Measurements from ENCODE around the gene SAP30L. TPM values are rescaled to one million over a fixed set of nuclear protein-coding genes. Genes with fewer than 3 reads are reported as not detected.

SAP30L gene
- total RNA-seq, 1 donor from 2014 or later: 43.2 TPM

DNA sequence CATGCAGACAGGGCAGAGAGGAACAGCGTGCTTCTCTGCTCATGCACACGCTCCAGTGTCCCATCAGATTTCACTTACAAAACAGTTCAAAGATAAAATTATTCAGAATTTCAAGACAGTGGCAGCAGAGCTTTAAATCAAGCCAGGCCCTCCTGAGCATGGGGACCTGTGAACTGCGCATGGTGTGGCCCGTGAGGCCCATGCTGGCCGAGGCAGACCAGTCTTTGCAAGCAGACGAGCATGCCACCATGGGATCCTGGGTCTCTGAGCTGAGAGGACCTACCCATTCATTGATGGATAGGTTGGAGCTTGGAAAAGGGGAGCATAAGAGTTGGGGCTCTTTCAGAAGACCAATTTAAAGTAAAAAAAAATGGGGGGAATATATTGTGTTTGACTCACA, 35.0 kb upstream of the SAP30L start:
- no peak overlapping the region for H3K4me3 ChIP-seq
- TF ChIP-seq, protein P1, sequence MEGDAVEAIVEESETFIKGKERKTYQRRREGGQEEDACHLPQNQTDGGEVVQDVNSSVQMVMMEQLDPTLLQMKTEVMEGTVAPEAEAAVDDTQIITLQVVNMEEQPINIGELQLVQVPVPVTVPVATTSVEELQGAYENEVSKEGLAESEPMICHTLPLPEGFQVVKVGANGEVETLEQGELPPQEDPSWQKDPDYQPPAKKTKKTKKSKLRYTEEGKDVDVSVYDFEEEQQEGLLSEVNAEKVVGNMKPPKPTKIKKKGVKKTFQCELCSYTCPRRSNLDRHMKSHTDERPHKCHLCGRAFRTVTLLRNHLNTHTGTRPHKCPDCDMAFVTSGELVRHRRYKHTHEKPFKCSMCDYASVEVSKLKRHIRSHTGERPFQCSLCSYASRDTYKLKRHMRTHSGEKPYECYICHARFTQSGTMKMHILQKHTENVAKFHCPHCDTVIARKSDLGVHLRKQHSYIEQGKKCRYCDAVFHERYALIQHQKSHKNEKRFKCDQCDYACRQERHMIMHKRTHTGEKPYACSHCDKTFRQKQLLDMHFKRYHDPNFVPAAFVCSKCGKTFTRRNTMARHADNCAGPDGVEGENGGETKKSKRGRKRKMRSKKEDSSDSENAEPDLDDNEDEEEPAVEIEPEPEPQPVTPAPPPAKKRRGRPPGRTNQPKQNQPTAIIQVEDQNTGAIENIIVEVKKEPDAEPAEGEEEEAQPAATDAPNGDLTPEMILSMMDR (IDR thresholded peaks at IDR 0.05): no peak
- intact Hi-C loops (cut with DNase I): no loop called here
- peaks cover 49% of the 10 kb centered on the region for H3K36me3 ChIP-seq
- DNase-seq (no peak), ATAC-seq (no peak)
- H3K27me3 ChIP-seq: no peaks in the 10 kb centered on the region
- no peak overlapping the region for H3K27ac ChIP-seq
- no peaks in the 10 kb centered on the region for H3K9me3 ChIP-seq
- no peaks in the 10 kb centered on the region for H3K4me1 ChIP-seq

- no peaks in the 10 kb centered on the region for H3K9me3 ChIP-seq
- intact Hi-C loops (cut with DNase I): no loop called here
- no peak overlapping the region for H3K27ac ChIP-seq
- TF ChIP-seq, protein P1 (IDR thresholded peaks at IDR 0.05): no peak
- no peak overlapping the region for H3K4me3 ChIP-seq
- no peaks in the 10 kb centered on the region for H3K4me1 ChIP-seq
- DNase-seq (no peak), ATAC-seq (no peak)
- no peaks in the 10 kb centered on the region for H3K27me3 ChIP-seq
- H3K36me3 ChIP-seq: peaks cover 52% of the 10 kb centered on the region
Observed at GRCh38 chr5:154411338-154411737, 34.5 kb upstream of the SAP30L start.

- H3K9me3 ChIP-seq: no peaks in the 10 kb centered on the region
- H3K27me3 ChIP-seq: no peaks in the 10 kb centered on the region
- no peak for DNase-seq
- no peak overlapping the region for H3K4me3 ChIP-seq
- ATAC-seq: no peak
- TF ChIP-seq, protein P1 (IDR thresholded peaks at IDR 0.05): no peak
- peaks cover 61% of the 10 kb centered on the region for H3K36me3 ChIP-seq
- H3K27ac ChIP-seq: no peak overlapping the region
- intact Hi-C loops (cut with DNase I): no loop called here
- no peaks in the 10 kb centered on the region for H3K4me1 ChIP-seq
Observed at GRCh38 chr5:154412316-154412715, 33.5 kb upstream of the SAP30L start.

GRCh38 chr5:154412925-154413324, 32.9 kb upstream of the SAP30L start:
- DNase-seq (no peak), ATAC-seq (no peak)
- H3K36me3 ChIP-seq: peaks cover 67% of the 10 kb centered on the region
- intact Hi-C loops (cut with DNase I): no loop called here
- no peaks in the 10 kb centered on the region for H3K9me3 ChIP-seq
- no peak overlapping the region for H3K27ac ChIP-seq
- TF ChIP-seq, protein P1 (IDR thresholded peaks at IDR 0.05): no peak
- H3K4me1 ChIP-seq: no peaks in the 10 kb centered on the region
- no peaks in the 10 kb centered on the region for H3K27me3 ChIP-seq
- no peak overlapping the region for H3K4me3 ChIP-seq

GRCh38 chr5:154415114-154415513, 30.7 kb upstream of the SAP30L start:
- no peaks in the 10 kb centered on the region for H3K9me3 ChIP-seq
- H3K4me1 ChIP-seq: no peaks in the 10 kb centered on the region
- no peaks in the 10 kb centered on the region for H3K27me3 ChIP-seq
- no peak for DNase-seq
- ATAC-seq: no peak
- TF ChIP-seq, protein P1 (IDR thresholded peaks at IDR 0.05): no peak
- no peak overlapping the region for H3K27ac ChIP-seq
- no peak overlapping the region for H3K4me3 ChIP-seq
- peaks cover 70% of the 10 kb centered on the region for H3K36me3 ChIP-seq
- intact Hi-C loops (cut with DNase I): no loop called here

- Histone ChIP-seq H3K36me3 (peaks cover 43% of the 10 kb centered on the region), H3K27ac (no peak overlapping the region), H3K27me3 (no peaks in the 10 kb centered on the region), H3K4me1 (no peaks in the 10 kb centered on the region), H3K9me3 (no peaks in the 10 kb centered on the region), H3K4me3 (no peak overlapping the region)
- no peak for DNase-seq
- TF ChIP-seq, protein P1 (IDR thresholded peaks at IDR 0.05): no peak
- ATAC-seq: no peak
- intact Hi-C loops (cut with DNase I): no loop called here
Observed at GRCh38 chr5:154418344-154418820, 27.4 kb upstream of the SAP30L start.

Data from upper lobe of right lung (tissue), 1 donor.